ENCODE measurements around the gene BLID. TPM values are rescaled to one million over a fixed set of nuclear protein-coding genes. Genes with fewer than 3 reads are reported as not detected.

The BLID gene
- total RNA-seq, 1 experiment from 2014 or later: 2.0 TPM

- peaks cover 10% of the 10 kb centered on the region for H4K20me1 ChIP-seq (ENCODE audit: insufficient read depth)
- BruUV-seq (replicated peaks): no TSS peak
- DNase-seq: no peak
- no peaks in the 10 kb centered on the region for H3K27me3 ChIP-seq (ENCODE audit: insufficient read depth, low read depth)
- no peaks in the 10 kb centered on the region for H3K9me3 ChIP-seq (ENCODE audit: insufficient read depth, low read depth)
- ChIA-PET CTCF (interaction anchor here (0.7 kb wide), 1 partner anchor 30 kb away, joined by 3 read pairs; no protein-coding TSS in a partner anchor), POLR2A (ENCODE audit: unreplicated experiment) (no interaction called here)
- H2AFZ ChIP-seq: no peak overlapping the region
- peaks cover 16% of the 10 kb centered on the region; the same call in 1 of the 2 replicates for H3K36me3 ChIP-seq (ENCODE audit: low read depth)
- no peak overlapping the region for H3K4me2 ChIP-seq
- no peaks in the 10 kb centered on the region; the same call in 1 of the 2 replicates for H3F3A ChIP-seq (ENCODE audit: insufficient read depth, low read depth)
- intact Hi-C loops (cut with micrococcal nuclease; ENCODE audit: unreplicated experiment): loop anchor here (5.0 kb wide), 1 partner anchor 44 kb away; no protein-coding TSS in a partner anchor
- peaks cover 24% of the 10 kb centered on the region for H3K4me1 ChIP-seq (replicated peaks; ENCODE audit: insufficient read depth)
- H3K79me2 ChIP-seq (ENCODE audit: low read depth): peaks cover 70% of the 10 kb centered on the region
- no peak overlapping the region for H3K27ac ChIP-seq
- TF ChIP-seq CTCF (conservative IDR thresholded peaks at IDR 0.05): no peak
- no peak for TF ChIP-seq EZH2 (IDR thresholded peaks at IDR 0.05; ENCODE audit: low read depth)
- H3K9me2 ChIP-seq (ENCODE audit: insufficient read depth): no peaks in the 10 kb centered on the region
- H3K4me3 ChIP-seq: no peak overlapping the region
These were observed 42.2 kb upstream of the BLID start for GRCh38 chr11:122158171-122158570.

GRCh38 chr11:122157653-122158161, 41.7 kb upstream of the BLID start:
- Histone ChIP-seq H3F3A (ENCODE audit: insufficient read depth, low read depth) (no peaks in the 10 kb centered on the region; the same call in 1 of the 2 replicates), H3K4me3 (no peak overlapping the region), H3K79me2 (ENCODE audit: low read depth) (peaks cover 66% of the 10 kb centered on the region), H3K9me3 (ENCODE audit: insufficient read depth, low read depth) (no peaks in the 10 kb centered on the region), H3K27me3 (ENCODE audit: insufficient read depth, low read depth) (no peaks in the 10 kb centered on the region), H3K27ac (no peak overlapping the region; the same call in 1 of the 2 replicates), H3K9me2 (ENCODE audit: insufficient read depth) (no peaks in the 10 kb centered on the region), H4K20me1 (ENCODE audit: insufficient read depth) (peaks cover 10% of the 10 kb centered on the region), H3K36me3 (ENCODE audit: low read depth) (peaks cover 16% of the 10 kb centered on the region; the same call in 1 of the 2 replicates), H3K4me1 (replicated peaks; ENCODE audit: insufficient read depth) (peaks cover 19% of the 10 kb centered on the region), H2AFZ (no peak overlapping the region), H3K4me2 (no peak overlapping the region)
- no peak for TF ChIP-seq EZH2 (IDR thresholded peaks at IDR 0.05; ENCODE audit: low read depth)
- TF ChIP-seq CTCF (conservative IDR thresholded peaks at IDR 0.05): no peak
- CTCF ChIA-PET: no interaction called here
- no TSS peak for BruUV-seq (replicated peaks)
- DNase-seq: no peak
- intact Hi-C loops (cut with micrococcal nuclease; ENCODE audit: unreplicated experiment): loop anchor here (5.0 kb wide), 1 partner anchor 45 kb away; no protein-coding TSS in a partner anchor
- POLR2A ChIA-PET (ENCODE audit: unreplicated experiment): interaction anchor here (0.6 kb wide), 1 partner anchor 46 kb away, joined by 3 read pairs; no protein-coding TSS in a partner anchor

- Histone ChIP-seq H3K27me3 (ENCODE audit: insufficient read depth, low read depth) (no peaks in the 10 kb centered on the region), H3K4me1 (replicated peaks; ENCODE audit: insufficient read depth) (peaks cover 12% of the 10 kb centered on the region), H3F3A (ENCODE audit: insufficient read depth, low read depth) (no peaks in the 10 kb centered on the region; the same call in 1 of the 2 replicates), H3K4me3 (no peak overlapping the region), H2AFZ (no peak overlapping the region), H3K27ac (no peak overlapping the region), H3K9me2 (ENCODE audit: insufficient read depth) (no peaks in the 10 kb centered on the region), H3K4me2 (no peak overlapping the region), H3K79me2 (ENCODE audit: low read depth) (peaks cover 64% of the 10 kb centered on the region), H4K20me1 (ENCODE audit: insufficient read depth) (peaks cover 10% of the 10 kb centered on the region), H3K36me3 (ENCODE audit: low read depth) (peaks cover 23% of the 10 kb centered on the region), H3K9me3 (ENCODE audit: insufficient read depth, low read depth) (no peaks in the 10 kb centered on the region)
- intact Hi-C loops (cut with micrococcal nuclease; ENCODE audit: unreplicated experiment): loop anchor here (5.0 kb wide), 1 partner anchor 45 kb away; no protein-coding TSS in a partner anchor
- no peak for TF ChIP-seq EZH2 (IDR thresholded peaks at IDR 0.05; ENCODE audit: low read depth)
- TF ChIP-seq CTCF (conservative IDR thresholded peaks at IDR 0.05): no peak
- POLR2A ChIA-PET (ENCODE audit: unreplicated experiment): no interaction called here
- no TSS peak for BruUV-seq (replicated peaks)
- CTCF ChIA-PET: interaction anchor here (0.7 kb wide), 1 partner anchor 33 kb away, joined by 3 read pairs; no protein-coding TSS in a partner anchor
- no peak for DNase-seq
These were observed 40.9 kb upstream of the BLID start for GRCh38 chr11:122156940-122157382.

Data from PC-9 (cell line).